ENCODE results near the gene B3GNT5.

Gene B3GNT5

GRCh38 chr3:183261151-183261724, 8.2 kb downstream of the B3GNT5 start:
- Histone ChIP-seq H3K36me3 (ENCODE audit: control insufficient read depth in 1 of 2, insufficient read depth in 2 of 2, low read length in 2 of 2) (no peaks in the 10 kb centered on the region), H3K4me1 (ENCODE audit: control insufficient read depth in 1 of 2, insufficient read depth in 2 of 2, low read length in 2 of 2) (peaks cover 62 to 75% of the 10 kb centered on the region in 2 donors), H3K9ac (ENCODE audit: low read depth in 1 of 2, low read length in 2 of 2) (peak overlapping the region in 1 of 2 donors; percentile 44), H3K27ac (ENCODE audit: low read depth, low read length) (no peak overlapping the region), H3K9me3 (ENCODE audit: control insufficient read depth in 1 of 2, low read length in 2 of 2) (no peaks in the 10 kb centered on the region), H3K27me3 (ENCODE audit: control insufficient read depth in 1 of 2, insufficient read depth in 2 of 2, low read length in 2 of 2) (no peaks in the 10 kb centered on the region), H3K4me3 (ENCODE audit: low read depth in 1 of 2, low read length in 2 of 2) (no peak overlapping the region)

GRCh38 chr3:183262875-183263378, 9.9 kb downstream of the B3GNT5 start:
- H3K27ac ChIP-seq (ENCODE audit: low read depth, low read length) = no peak overlapping the region
- H3K9me3 ChIP-seq (ENCODE audit: control insufficient read depth in 1 of 2, low read length in 2 of 2) = no peaks in the 10 kb centered on the region
- no peaks in the 10 kb centered on the region for H3K36me3 ChIP-seq (ENCODE audit: control insufficient read depth in 1 of 2, insufficient read depth in 2 of 2, low read length in 2 of 2)
- peaks cover 74 to 86% of the 10 kb centered on the region in 2 donors for H3K4me1 ChIP-seq (ENCODE audit: control insufficient read depth in 1 of 2, insufficient read depth in 2 of 2, low read length in 2 of 2)
- no peaks in the 10 kb centered on the region for H3K27me3 ChIP-seq (ENCODE audit: control insufficient read depth in 1 of 2, insufficient read depth in 2 of 2, low read length in 2 of 2)
- H3K4me3 ChIP-seq (ENCODE audit: low read depth in 1 of 2, low read length in 2 of 2) = peak overlapping the region in 1 of 2 donors; percentile 31
- H3K9ac ChIP-seq (ENCODE audit: low read depth in 1 of 2, low read length in 2 of 2) = peak overlapping the region in 1 of 2 donors; percentile 20

- peaks cover 74 to 86% of the 10 kb centered on the region in 2 donors for H3K4me1 ChIP-seq (ENCODE audit: control insufficient read depth in 1 of 2, insufficient read depth in 2 of 2, low read length in 2 of 2)
- H3K27me3 ChIP-seq (ENCODE audit: control insufficient read depth in 1 of 2, insufficient read depth in 2 of 2, low read length in 2 of 2) = no peaks in the 10 kb centered on the region
- no peaks in the 10 kb centered on the region for H3K9me3 ChIP-seq (ENCODE audit: control insufficient read depth in 1 of 2, low read length in 2 of 2)
- H3K4me3 ChIP-seq (ENCODE audit: low read depth in 1 of 2, low read length in 2 of 2) = no peak overlapping the region
- no peak overlapping the region for H3K27ac ChIP-seq (ENCODE audit: low read depth, low read length)
- no peaks in the 10 kb centered on the region for H3K36me3 ChIP-seq (ENCODE audit: control insufficient read depth in 1 of 2, insufficient read depth in 2 of 2, low read length in 2 of 2)
- H3K9ac ChIP-seq (ENCODE audit: low read depth in 1 of 2, low read length in 2 of 2) = peak overlapping the region; percentile 1 to 20
Measured at GRCh38 chr3:183264268-183264667, 11.2 kb downstream of the B3GNT5 start.

- H3K9ac ChIP-seq (ENCODE audit: low read depth in 1 of 2, low read length in 2 of 2) = peak overlapping the region; percentile 41 to 55
- H3K36me3 ChIP-seq (ENCODE audit: control insufficient read depth in 1 of 2, insufficient read depth in 2 of 2, low read length in 2 of 2) = peaks cover 3% of the 10 kb centered on the region in 2 donors
- no peaks in the 10 kb centered on the region for H3K9me3 ChIP-seq (ENCODE audit: control insufficient read depth in 1 of 2, low read length in 2 of 2)
- H3K4me3 ChIP-seq (ENCODE audit: low read depth in 1 of 2, low read length in 2 of 2) = peak overlapping the region; percentile 19 to 41
- no peaks in the 10 kb centered on the region for H3K27me3 ChIP-seq (ENCODE audit: control insufficient read depth in 1 of 2, insufficient read depth in 2 of 2, low read length in 2 of 2)
- H3K4me1 ChIP-seq (ENCODE audit: control insufficient read depth in 1 of 2, insufficient read depth in 2 of 2, low read length in 2 of 2) = peaks cover 65 to 85% of the 10 kb centered on the region in 2 donors
- peak overlapping the region; percentile 67 for H3K27ac ChIP-seq (ENCODE audit: low read depth, low read length)
Measured at GRCh38 chr3:183265157-183265642, 12.1 kb downstream of the B3GNT5 start.

DNA sequence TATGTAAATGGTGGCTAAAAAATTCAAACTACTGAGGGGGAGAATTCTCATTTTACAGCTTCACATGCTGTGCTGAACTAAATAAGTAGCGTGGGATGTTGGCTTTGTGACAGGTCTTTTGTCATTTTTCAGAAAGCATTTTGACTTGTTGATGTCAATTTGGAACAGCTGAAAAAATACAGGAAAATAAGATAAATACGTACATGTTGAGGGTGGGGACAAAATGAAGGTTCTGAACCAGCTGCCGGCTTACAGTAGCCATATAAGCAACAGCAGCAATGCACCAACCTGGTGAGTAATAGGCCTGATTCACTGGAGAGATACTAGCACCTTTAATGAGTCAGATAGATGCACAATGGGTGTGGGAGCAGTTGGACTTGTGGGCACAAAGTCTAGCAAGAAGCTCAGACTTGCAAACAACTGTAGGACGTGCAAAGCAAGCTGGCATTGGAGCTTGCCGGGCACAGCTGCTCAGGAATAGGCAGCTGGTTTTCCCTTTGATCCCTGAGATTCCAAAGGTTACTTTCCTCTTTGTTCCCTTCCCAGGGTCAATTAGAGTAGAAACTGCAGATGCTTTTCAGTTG, 12.9 kb downstream of the B3GNT5 start:
- H3K9me3 ChIP-seq (ENCODE audit: control insufficient read depth in 1 of 2, low read length in 2 of 2) = no peaks in the 10 kb centered on the region
- H3K27ac ChIP-seq (ENCODE audit: low read depth, low read length) = peak overlapping the region; percentile 67
- H3K36me3 ChIP-seq (ENCODE audit: control insufficient read depth in 1 of 2, insufficient read depth in 2 of 2, low read length in 2 of 2) = peaks cover 9 to 10% of the 10 kb centered on the region in 2 donors
- H3K9ac ChIP-seq (ENCODE audit: low read depth in 1 of 2, low read length in 2 of 2) = peak overlapping the region; percentile 41 to 55
- H3K27me3 ChIP-seq (ENCODE audit: control insufficient read depth in 1 of 2, insufficient read depth in 2 of 2, low read length in 2 of 2) = no peaks in the 10 kb centered on the region
- H3K4me3 ChIP-seq (ENCODE audit: low read depth in 1 of 2, low read length in 2 of 2) = peak overlapping the region in 1 of 2 donors; percentile 41
- H3K4me1 ChIP-seq (ENCODE audit: control insufficient read depth in 1 of 2, insufficient read depth in 2 of 2, low read length in 2 of 2) = peaks cover 63 to 84% of the 10 kb centered on the region in 2 donors

DNA sequence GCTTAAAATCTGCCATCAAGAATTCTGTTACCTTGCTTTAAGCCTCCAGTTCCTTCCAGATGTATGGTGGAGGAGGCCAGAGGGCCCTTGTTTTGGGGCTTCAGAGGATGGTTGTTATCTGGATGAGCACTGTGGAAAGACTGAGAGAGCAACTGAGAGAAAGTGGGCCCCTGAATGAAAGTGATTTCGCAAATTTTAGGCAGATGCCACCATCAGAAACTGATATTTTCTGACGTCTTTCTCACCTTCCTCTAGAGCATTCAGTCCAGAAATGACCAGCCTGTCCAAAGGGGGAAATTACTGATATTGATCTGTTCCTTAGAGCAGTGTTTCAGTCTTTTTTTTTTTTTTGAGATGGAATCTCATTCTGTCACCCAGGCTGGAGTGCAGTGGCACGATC, 13.4 kb downstream of the B3GNT5 start:
- Histone ChIP-seq H3K27me3 (ENCODE audit: control insufficient read depth in 1 of 2, insufficient read depth in 2 of 2, low read length in 2 of 2) (no peaks in the 10 kb centered on the region), H3K27ac (ENCODE audit: low read depth, low read length) (peak overlapping the region; percentile 39), H3K9me3 (ENCODE audit: control insufficient read depth in 1 of 2, low read length in 2 of 2) (no peaks in the 10 kb centered on the region), H3K36me3 (ENCODE audit: control insufficient read depth in 1 of 2, insufficient read depth in 2 of 2, low read length in 2 of 2) (peaks cover 9 to 10% of the 10 kb centered on the region in 2 donors), H3K4me3 (ENCODE audit: low read depth in 1 of 2, low read length in 2 of 2) (peak overlapping the region in 1 of 2 donors; percentile 40), H3K9ac (ENCODE audit: low read depth in 1 of 2, low read length in 2 of 2) (peak overlapping the region; percentile 43 to 44), H3K4me1 (ENCODE audit: control insufficient read depth in 1 of 2, insufficient read depth in 2 of 2, low read length in 2 of 2) (peaks cover 59 to 81% of the 10 kb centered on the region in 2 donors)

DNA sequence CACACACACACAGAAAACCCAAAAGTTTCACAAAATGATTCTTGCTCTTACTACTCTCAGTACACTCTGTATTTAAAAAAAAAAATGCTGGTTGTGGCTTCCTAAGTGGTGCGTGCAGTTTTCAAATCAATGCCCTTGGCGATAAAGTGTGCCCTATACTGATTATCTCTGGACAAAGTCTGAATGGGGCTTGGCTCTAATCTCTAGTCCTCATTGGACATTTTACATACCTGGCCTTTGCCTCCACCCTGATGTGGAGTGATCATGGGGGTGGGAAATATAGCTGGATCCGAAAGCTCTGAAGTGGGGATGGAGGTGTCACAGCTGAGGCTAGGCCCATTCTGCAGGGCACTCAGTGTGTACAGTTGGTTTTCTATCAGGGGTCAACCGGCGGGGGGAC, 14.1 kb downstream of the B3GNT5 start:
- Histone ChIP-seq H3K27ac (ENCODE audit: low read depth, low read length) (peak overlapping the region; percentile 67), H3K36me3 (ENCODE audit: control insufficient read depth in 1 of 2, insufficient read depth in 2 of 2, low read length in 2 of 2) (peaks cover 10 to 12% of the 10 kb centered on the region in 2 donors), H3K27me3 (ENCODE audit: control insufficient read depth in 1 of 2, insufficient read depth in 2 of 2, low read length in 2 of 2) (no peaks in the 10 kb centered on the region), H3K4me1 (ENCODE audit: control insufficient read depth in 1 of 2, insufficient read depth in 2 of 2, low read length in 2 of 2) (peaks cover 58 to 81% of the 10 kb centered on the region in 2 donors), H3K9me3 (ENCODE audit: control insufficient read depth in 1 of 2, low read length in 2 of 2) (no peaks in the 10 kb centered on the region), H3K4me3 (ENCODE audit: low read depth in 1 of 2, low read length in 2 of 2) (peak overlapping the region; percentile 41 to 60), H3K9ac (ENCODE audit: low read depth in 1 of 2, low read length in 2 of 2) (peak overlapping the region; percentile 40 to 57)

DNA sequence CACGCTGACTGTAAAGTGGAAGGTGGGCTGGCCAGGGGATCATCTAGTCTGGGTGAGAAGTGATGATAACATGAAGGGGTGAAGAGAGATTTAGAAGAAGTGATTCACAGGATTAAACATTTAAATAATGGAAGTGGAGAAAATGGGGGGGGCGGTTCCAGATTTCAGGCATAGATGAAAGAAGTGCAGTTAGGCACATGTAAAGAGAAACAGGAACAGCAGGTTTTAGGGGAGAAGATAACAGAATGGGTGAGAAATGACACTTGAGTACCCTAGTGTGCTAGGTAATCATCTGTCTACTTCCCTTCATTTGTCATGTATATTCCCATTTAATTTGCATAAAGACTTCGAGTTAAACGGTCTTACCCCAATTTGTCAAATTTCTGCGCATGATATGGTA, 15.3 kb downstream of the B3GNT5 start:
- Histone ChIP-seq H3K36me3 (ENCODE audit: control insufficient read depth in 1 of 2, insufficient read depth in 2 of 2, low read length in 2 of 2) (peaks cover 10 to 14% of the 10 kb centered on the region in 2 donors), H3K4me3 (ENCODE audit: low read depth in 1 of 2, low read length in 2 of 2) (peak overlapping the region in 1 of 2 donors; percentile 12), H3K27me3 (ENCODE audit: control insufficient read depth in 1 of 2, insufficient read depth in 2 of 2, low read length in 2 of 2) (no peaks in the 10 kb centered on the region), H3K27ac (ENCODE audit: low read depth, low read length) (no peak overlapping the region), H3K9ac (ENCODE audit: low read depth in 1 of 2, low read length in 2 of 2) (peak overlapping the region in 1 of 2 donors; percentile 13), H3K4me1 (ENCODE audit: control insufficient read depth in 1 of 2, insufficient read depth in 2 of 2, low read length in 2 of 2) (peaks cover 46 to 69% of the 10 kb centered on the region in 2 donors), H3K9me3 (ENCODE audit: control insufficient read depth in 1 of 2, low read length in 2 of 2) (no peaks in the 10 kb centered on the region)

DNA sequence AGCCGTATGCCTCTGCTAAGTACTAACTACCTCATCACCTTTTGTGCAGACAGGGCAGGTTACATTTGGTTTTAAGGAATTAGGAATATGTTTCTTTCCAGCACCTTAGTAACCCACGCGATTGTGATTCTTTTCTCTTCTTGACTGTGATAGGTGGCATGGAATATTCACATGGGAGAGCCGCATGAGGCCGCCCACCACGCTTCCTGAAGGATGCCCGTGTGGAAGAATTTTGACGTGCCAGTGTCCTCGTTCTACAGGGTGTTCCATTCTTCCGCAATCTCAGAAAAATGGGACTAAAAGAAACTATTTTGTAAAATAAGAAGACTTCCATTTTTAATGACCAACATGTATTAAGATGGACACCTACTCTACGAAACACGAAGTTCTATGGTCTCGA, 16.3 kb downstream of the B3GNT5 start:
- Histone ChIP-seq H3K4me3 (ENCODE audit: low read depth in 1 of 2, low read length in 2 of 2) (no peak overlapping the region), H3K27ac (ENCODE audit: low read depth, low read length) (no peak overlapping the region), H3K27me3 (ENCODE audit: control insufficient read depth in 1 of 2, insufficient read depth in 2 of 2, low read length in 2 of 2) (no peaks in the 10 kb centered on the region), H3K36me3 (ENCODE audit: control insufficient read depth in 1 of 2, insufficient read depth in 2 of 2, low read length in 2 of 2) (peaks cover 10 to 23% of the 10 kb centered on the region in 2 donors), H3K4me1 (ENCODE audit: control insufficient read depth in 1 of 2, insufficient read depth in 2 of 2, low read length in 2 of 2) (peaks cover 39 to 62% of the 10 kb centered on the region in 2 donors), H3K9ac (ENCODE audit: low read depth in 1 of 2, low read length in 2 of 2) (no peak overlapping the region), H3K9me3 (ENCODE audit: control insufficient read depth in 1 of 2, low read length in 2 of 2) (no peaks in the 10 kb centered on the region)

DNA sequence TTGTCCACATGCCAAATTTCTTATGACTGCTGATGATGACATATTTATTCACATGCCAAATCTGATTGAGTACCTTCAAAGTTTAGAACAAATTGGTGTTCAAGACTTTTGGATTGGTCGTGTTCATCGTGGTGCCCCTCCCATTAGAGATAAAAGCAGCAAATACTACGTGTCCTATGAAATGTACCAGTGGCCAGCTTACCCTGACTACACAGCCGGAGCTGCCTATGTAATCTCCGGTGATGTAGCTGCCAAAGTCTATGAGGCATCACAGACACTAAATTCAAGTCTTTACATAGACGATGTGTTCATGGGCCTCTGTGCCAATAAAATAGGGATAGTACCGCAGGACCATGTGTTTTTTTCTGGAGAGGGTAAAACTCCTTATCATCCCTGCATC, 17.3 kb downstream of the B3GNT5 start:
- H3K4me1 ChIP-seq (ENCODE audit: control insufficient read depth in 1 of 2, insufficient read depth in 2 of 2, low read length in 2 of 2) = peaks cover 36 to 62% of the 10 kb centered on the region in 2 donors
- no peaks in the 10 kb centered on the region for H3K9me3 ChIP-seq (ENCODE audit: control insufficient read depth in 1 of 2, low read length in 2 of 2)
- H3K27ac ChIP-seq (ENCODE audit: low read depth, low read length) = no peak overlapping the region
- no peak overlapping the region for H3K9ac ChIP-seq (ENCODE audit: low read depth in 1 of 2, low read length in 2 of 2)
- H3K27me3 ChIP-seq (ENCODE audit: control insufficient read depth in 1 of 2, insufficient read depth in 2 of 2, low read length in 2 of 2) = no peaks in the 10 kb centered on the region
- no peak overlapping the region for H3K4me3 ChIP-seq (ENCODE audit: low read depth in 1 of 2, low read length in 2 of 2)
- H3K36me3 ChIP-seq (ENCODE audit: control insufficient read depth in 1 of 2, insufficient read depth in 2 of 2, low read length in 2 of 2) = peaks cover 10 to 23% of the 10 kb centered on the region in 2 donors
